GM20000 (cell line): Measurements from ENCODE around the gene VCAN.

Source experiments
- DNase-seq: peaks from one replicate; pipeline ENCODE4 v3.0.0; 2012; ENCODE audit warnings: low spot score
- TF ChIP-seq, protein P1 (sequence below): IDR thresholded peaks from 2 replicates; pipeline ENCODE4 v1.5.1; 2012; ENCODE audit warnings: mild to moderate bottlenecking, control low read depth; ENCODE audit errors: extremely low read depth, missing control alignments

VCAN gene

DNA sequence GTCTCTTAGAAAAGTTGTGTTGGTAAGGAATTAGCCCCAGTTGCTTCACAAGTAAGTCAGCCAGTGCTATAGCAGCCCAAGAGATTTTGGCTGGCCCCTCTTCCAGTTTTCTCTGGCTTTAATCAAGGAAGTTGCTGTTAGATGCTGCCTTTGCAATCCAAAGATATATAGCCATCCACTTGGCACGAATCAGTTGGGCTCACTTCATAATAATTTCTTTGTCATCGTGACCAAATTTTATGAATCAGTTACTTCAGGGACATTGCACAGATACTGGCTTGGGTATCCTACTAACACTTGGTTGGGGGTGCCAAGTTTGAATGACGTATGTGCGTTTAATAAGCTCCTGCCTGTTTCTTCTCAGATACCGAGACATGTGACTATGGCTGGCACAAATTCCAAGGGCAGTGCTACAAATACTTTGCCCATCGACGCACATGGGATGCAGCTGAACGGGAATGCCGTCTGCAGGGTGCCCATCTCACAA, 81.5 kb downstream of the VCAN start:
- no peak for DNase-seq
- TF ChIP-seq, protein P1, sequence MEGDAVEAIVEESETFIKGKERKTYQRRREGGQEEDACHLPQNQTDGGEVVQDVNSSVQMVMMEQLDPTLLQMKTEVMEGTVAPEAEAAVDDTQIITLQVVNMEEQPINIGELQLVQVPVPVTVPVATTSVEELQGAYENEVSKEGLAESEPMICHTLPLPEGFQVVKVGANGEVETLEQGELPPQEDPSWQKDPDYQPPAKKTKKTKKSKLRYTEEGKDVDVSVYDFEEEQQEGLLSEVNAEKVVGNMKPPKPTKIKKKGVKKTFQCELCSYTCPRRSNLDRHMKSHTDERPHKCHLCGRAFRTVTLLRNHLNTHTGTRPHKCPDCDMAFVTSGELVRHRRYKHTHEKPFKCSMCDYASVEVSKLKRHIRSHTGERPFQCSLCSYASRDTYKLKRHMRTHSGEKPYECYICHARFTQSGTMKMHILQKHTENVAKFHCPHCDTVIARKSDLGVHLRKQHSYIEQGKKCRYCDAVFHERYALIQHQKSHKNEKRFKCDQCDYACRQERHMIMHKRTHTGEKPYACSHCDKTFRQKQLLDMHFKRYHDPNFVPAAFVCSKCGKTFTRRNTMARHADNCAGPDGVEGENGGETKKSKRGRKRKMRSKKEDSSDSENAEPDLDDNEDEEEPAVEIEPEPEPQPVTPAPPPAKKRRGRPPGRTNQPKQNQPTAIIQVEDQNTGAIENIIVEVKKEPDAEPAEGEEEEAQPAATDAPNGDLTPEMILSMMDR: no peak

DNA sequence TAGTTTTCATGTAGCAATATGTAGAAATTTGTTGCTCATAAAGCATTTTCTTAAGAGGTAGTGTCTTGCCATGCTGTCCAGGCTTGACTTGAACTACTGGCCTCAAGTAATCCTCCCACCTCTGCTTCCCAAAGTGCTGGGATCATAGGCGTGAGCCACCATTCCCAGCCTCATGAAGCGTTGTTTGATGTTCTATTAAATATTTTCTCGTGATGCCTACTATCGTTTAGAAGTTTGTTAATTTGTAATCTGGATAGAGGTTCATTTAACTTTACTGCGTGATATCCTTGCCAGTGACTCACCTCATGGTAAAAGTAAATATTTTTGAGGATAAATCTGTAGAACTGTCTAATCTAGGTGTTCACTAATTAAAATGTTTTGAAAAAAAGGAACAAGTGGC, 82.6 kb downstream of the VCAN start:
- TF ChIP-seq, protein P1: no peak
- no peak for DNase-seq

DNA sequence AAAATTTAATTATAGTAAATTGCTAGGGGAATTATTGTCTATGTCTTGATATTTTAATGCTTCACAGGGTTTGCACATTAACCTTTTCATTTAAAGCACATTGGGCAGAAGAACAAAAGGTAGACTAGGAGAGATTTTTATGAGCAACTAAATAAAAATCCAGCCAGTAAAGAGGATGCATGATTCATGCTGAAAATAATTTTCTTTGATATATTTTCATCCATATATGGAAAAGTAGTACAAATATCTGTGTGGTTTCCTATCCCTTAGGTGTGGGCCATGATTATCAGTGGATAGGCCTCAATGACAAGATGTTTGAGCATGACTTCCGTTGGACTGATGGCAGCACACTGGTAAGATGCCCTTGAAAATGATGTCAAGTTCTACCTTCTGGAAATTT, 83.1 kb downstream of the VCAN start:
- TF ChIP-seq, protein P1: no peak
- no peak for DNase-seq

DNA sequence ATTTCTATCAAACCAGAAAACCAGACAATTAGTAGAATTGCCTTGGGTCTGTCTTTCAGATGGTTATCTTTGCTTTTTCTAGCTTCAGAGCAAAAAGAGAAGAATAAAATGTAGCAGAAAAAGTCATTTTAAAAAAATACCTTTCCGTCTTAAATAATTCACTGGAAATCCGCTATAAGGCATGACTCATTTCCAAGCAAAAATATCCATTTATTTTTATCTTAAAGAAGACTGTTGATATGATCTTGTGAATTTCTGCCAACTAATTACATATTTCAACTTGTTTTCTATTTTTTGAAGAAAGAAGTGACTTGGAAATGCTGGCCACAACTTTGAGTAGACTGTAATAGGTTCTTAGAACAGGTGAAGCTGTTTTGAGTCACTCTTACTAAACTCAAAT, 83.7 kb downstream of the VCAN start:
- DNase-seq: no peak
- TF ChIP-seq, protein P1: no peak

DNA sequence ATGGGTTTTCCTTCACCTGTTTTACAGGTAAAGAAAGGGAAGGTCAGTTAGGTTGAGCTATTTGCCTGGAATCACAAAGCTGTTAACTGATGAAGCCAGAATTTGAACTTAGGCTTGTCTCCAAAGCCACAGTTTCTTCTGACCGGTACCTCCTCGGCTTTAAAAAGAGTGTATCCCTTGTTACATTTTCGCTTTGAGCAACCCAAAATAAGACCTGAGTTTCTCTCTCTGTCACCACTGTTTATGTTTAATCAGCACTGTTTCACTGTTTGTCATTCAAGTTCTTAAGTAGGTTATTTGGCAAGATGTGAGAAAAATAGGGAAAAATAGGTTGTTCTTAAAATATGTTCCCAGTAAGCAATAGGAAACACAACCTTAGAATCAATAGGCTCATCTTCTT, 84.6 kb downstream of the VCAN start:
- TF ChIP-seq, protein P1: no peak
- DNase-seq: no peak

DNA sequence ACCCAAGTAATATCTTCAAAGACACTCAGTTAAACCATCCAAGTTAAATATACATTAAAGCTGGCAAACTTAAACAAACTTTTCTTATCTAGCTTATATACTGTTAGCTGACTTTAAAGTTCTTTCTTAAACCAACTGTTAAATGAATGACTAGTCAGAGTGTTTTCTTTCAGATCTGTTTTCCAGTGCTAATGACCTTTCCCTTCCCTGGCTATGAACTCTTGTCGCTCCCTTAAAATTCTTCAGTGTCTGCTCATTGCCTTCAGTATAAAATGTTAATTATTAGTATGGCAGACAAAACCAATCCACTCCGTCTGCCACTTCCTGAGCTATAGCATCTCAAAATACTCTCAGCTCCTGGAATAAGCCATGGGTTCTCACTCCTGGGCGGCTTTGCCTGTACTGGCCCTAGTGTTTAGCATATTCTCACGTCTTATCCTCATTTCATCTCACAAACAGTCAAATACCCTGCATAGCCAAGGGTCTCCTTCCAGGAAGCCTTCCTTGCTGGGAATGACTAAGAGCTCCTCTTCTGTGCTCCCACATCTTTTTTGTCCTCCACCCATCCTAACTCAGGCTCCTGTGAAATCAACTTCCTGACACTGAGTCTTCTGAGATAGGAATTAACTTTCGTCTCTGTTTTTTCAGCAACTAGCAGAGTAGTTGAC, 87.7 kb downstream of the VCAN start:
- TF ChIP-seq, protein P1: no peak
- no peak for DNase-seq

DNA sequence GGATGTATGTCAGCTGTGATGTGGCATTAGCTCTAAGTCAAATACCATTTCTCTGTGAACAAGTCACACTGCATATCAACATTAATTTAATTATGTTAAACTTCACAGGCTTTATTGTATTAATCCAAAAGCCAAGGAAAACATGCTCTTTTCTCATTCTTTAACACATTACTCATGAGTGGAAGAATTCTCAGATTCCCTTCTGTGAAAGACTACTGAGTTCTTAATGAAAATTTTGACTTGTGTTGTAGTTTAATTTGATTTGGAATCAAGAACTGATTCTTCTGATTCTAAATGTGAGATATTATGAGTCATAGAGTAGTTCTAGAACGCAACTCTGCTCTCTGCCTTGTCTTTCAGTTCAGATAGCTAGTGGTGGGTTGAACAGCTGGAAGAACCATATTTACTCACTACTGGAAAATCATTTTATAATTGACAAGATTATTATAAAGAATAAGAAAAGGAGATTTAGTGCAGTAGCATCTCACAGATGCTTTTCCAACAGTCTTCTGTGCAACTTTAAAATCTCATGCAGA, 90.6 kb downstream of the VCAN start:
- no peak for DNase-seq
- TF ChIP-seq, protein P1: no peak
